Ovary (tissue), 3 donors: ENCODE measurements around the gene GSKIP.

Experiments used
- CTCF ChIP-seq, 3 donors: fragments of 450-650 bp in 2 of 3; fragments of 200-600 bp in 1 of 3; IDR thresholded peaks; one replicate each; pipeline versions ENCODE4 v1.5.1 to v1.8.0; 2016 to 2022; ENCODE audit warnings: antibody characterized with exemption in 3 of 3, mild to moderate bottlenecking in 1 of 3
- EP300 ChIP-seq: sonication (generic); formaldehyde crosslinking; IDR thresholded peaks from one replicate; pipeline ENCODE4 v1.6.1; 2017; ENCODE audit warnings: antibody characterized with exemption
- POLR2A ChIP-seq: fragments of 450-650 bp; IDR thresholded peaks from one replicate; pipeline ENCODE4 v1.6.1; 2017; ENCODE audit warnings: antibody characterized with exemption, mild to moderate bottlenecking, moderate library complexity
- donor health status: DM: no; HTN: no; CAD: no.

- TF ChIP-seq POLR2A (no peak), CTCF (IDR thresholded peaks at IDR 0.05) (no peak), EP300 (no peak)
Measured at GRCh38 chr14:96421236-96421635, 57.9 kb downstream of the GSKIP start.
